HG03575 (cell line): ENCODE measurements around the gene CHFR.
"Not testable (repeated sequence)": the region's sequence is repeated elsewhere in the genome, so short reads cannot be mapped to it uniquely, and the experiment has no call there.

Source experiments
- ATAC-seq: cut with Tn5 transposase; IDR thresholded peaks from one replicate; pipeline ENCODE4 v1.9.1; 2021; ENCODE audit not compliant: unreplicated experiment, insufficient number of reproducible peaks, low FRiP score; ENCODE audit errors: extremely low read depth

Gene CHFR

DNA sequence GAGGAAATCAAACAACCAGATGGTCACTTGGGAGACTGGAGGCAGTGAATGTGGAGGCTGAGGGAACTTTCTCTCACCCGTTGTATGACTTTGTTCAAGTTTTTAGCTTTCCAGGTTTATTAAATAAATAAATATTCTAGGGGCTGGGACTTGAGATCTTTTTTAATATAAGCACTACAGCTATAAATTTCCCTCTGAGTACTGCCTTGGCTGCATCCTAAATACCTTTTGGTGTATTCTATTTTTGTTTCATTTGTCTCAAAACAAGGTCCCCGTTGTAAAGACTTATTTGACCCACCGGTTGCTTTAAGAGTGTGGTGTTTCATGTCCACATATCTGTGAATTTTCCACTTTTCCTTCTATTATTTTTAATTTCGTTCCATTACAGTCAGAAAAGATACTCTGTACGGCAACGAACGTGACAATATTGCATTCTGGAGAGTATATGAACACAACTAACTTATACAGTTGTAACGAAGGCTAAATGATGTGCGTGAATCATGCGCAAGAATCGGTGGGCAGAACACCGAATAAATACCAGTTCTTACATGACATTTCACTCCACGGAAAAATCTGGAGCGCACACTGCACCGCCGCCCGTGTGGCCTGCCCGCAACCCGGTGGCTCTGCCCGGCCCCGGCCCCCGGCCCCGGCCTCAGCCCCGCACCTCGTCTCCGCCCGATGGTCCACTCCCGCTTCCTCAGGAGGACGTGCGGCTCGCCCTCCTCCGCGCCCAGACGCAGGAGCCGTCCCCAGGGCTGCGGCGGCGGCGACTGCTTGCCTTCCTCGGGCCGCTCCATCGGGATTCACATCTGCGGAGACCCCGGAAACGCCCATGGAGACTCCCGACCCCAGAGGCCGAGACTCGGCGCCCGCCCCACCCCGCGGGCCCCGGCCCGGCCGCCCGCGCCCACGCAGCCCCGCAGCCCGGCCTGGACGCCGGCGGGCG, 602 bp downstream of the CHFR start:
- no peak for ATAC-seq

GRCh38 chr12:132881818-132882217, 5.6 kb downstream of the CHFR start:
- no peak for ATAC-seq

DNA sequence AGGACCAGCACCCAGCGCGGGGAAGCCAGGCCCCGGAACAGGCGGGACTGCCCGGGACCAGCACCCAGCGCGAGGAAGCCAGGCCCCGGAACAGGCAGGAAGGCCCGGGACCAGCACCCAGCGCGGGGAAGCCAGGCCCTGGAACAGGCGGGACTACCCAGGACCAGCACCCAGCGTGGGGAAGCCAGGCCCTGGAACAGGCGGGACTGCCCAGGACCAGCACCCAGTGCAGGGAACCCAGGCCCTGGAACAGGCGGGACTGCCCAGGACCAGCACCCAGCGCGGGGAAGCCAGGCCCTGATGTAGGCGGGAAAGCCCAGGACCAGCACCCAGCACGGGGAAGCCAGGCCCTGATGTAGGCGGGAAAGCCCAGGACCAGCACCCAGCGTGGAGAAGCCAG, 12.8 kb downstream of the CHFR start:
- not testable (repeated sequence) for ATAC-seq

GRCh38 chr12:132874175-132874574, 13.2 kb downstream of the CHFR start:
- ATAC-seq: no peak

GRCh38 chr12:132873724-132874123, 13.7 kb downstream of the CHFR start:
- no peak for ATAC-seq

GRCh38 chr12:132872975-132873421, 14.4 kb downstream of the CHFR start:
- no peak for ATAC-seq

GRCh38 chr12:132872073-132872855, 15.1 kb downstream of the CHFR start:
- no peak for ATAC-seq

DNA sequence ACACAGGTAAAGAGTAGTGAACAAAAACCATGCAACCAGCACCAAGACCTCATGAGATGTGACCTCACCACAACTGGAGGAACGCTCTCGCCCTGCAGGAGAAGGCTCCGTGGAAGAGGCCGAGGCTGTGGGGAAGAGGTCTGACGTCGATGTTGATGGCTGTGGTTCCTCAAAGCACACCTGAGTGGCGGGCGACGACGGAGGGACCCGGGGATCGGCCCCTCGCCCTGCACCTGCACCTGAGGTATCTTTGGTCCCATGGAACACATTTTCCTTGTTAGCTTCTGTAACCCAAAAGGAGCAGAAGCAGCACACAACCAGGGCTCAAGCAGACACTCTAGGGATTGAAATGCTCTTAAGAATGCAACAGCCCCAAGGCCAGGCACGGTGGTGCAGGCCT, 17.9 kb downstream of the CHFR start:
- ATAC-seq: no peak

DNA sequence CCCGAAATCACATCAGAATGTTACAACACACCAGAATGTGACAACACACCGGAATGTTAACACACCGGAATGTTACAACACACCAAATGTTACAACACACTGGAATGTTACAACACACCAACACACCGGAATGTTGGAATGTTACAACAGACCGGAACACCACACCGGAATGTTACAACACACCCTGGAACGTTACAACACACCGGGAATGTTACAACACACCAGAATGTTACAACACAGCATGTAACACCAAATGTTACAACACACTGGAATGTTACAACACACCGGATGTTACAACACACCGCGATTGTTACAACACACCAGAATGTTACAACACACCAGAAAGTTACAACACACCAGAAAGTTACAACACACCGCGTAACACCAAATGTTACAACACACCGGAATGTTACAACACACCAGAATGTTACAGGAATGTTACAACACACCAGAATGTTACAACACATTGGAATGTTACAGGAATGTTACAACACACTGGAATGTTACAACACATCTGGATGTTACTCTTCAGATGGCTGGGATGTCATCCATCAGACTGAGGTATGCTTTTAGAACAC, 21.1 kb downstream of the CHFR start:
- ATAC-seq: no peak

DNA sequence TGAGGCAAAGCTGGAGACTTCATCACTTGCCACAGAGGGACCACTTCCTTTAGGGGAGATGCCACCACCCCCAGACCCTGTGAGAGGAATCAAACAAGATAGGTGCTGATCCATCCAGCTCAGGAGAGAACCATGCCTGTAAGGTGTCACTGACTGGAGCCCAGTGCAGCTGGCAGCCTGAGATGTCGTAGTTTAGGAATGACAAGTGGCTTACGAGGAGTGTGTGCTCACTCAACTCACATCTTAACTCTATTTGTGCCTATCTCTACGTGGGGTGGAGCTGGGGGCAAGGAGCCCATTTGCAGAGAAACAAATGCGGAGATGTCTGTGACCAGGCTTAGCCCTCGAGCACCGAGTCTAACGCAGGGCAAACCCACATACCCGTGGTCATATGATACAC, 25.8 kb downstream of the CHFR start:
- ATAC-seq: no peak

- ATAC-seq: no peak
Measured at GRCh38 chr12:132858718-132859266, 28.6 kb downstream of the CHFR start.

DNA sequence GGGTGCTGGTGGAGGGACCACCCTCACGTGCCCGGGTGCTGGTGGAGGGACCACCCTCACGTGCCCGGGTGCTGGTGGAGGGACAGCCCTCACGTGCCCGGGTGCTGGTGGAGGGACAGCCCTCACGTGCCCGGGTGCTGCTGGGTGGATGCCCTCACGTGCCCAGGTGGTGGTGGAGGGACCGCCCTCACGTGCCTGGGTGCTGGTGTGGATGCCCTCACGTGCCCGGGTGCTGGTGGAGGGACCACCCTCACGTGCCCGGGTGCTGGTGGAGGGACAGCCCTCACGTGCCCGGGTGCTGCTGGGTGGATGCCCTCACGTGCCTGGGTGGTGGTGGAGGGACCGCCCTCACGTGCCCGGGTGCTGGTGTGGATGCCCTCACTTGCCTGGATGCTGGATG, 30.4 kb downstream of the CHFR start:
- not testable (repeated sequence) for ATAC-seq

DNA sequence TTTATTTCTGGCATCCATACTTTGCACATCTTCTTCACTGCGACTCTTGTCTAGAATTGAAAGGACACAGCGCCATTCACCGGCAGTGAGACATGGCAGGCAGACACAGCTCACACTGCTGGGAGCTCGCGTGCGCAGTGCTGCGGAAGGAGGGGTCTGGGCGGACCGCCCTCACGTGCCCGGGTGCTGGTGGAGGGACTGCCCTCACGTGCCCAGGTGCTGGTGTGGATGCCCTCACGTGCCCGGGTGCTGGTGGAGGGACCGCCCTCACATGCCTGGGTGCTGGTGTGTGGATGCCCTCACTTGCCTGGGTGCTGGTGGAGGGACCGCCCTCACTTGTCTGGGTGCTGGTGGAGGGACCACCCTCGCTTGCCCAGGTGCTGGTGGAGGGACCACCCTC, 30.8 kb downstream of the CHFR start:
- no peak for ATAC-seq

DNA sequence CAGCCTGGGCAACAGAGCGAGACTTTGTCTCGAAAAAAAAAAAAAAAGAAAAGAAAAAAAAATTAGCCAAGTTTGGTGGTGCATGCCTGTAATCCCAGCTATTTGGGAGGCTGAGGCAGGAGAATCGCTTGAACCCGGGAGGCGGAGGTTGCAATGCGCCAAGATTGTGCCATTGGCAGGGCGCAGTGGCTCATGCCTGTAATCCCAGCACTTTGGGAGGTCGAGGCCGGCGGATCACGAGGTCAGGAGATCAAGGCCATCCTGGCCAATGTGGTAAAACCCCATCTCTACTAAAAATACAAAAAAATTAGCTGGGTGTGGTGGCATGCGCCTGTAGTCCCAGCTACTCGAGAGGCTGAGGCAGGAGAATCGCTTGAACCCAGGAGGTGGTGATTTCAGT, 32.2 kb downstream of the CHFR start:
- not testable (repeated sequence) for ATAC-seq

GRCh38 chr12:132853285-132854092, 33.9 kb downstream of the CHFR start:
- no peak for ATAC-seq

- ATAC-seq: no peak
Measured at GRCh38 chr12:132852496-132852895, 34.9 kb downstream of the CHFR start.

DNA sequence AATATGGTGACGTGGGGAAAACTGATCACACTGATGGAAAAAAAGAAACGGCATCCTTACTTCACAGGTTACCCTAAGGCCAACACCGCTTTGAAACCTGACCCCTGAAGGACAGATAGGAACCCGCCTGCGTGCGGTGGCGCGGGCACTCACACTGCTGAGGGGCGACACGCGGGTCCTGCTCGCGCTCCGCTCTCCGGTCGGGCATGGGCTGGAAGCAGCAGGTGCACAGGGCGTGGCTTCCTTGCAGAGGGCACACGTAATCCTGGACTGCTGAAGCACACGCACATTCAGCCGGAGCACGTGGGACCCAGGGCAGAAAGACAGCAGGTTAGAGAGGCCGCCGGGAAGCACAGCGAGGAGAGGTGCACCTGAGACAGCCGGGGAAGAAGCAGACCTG, 35.9 kb downstream of the CHFR start:
- ATAC-seq: no peak

DNA sequence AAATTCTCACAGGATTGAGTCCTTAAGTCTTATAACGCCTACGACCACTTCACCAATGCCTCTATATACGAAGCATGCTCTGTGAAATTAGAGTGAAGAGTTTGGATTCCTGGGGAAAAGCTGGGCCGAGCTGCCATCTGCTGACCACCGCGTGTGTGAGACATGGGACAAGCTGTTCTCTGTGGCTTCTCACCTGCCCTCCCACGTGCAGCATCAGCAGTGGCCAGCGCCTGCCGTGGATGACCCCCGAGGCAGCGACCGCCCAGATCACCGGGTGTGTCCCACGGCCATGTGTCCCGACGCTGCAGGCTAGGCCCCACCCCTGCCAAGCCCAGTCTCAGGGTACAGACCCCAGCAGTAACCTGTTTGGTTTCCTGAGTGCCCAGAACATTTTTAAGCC, 37.1 kb downstream of the CHFR start:
- no peak for ATAC-seq

- ATAC-seq: no peak
Measured at GRCh38 chr12:132848521-132848920, 38.9 kb downstream of the CHFR start.
